HepG2 (cell line): Measurements from ENCODE around the gene CHST2. TPM values are rescaled to one million over a fixed set of nuclear protein-coding genes. Genes with fewer than 3 reads are reported as not detected.

Experiments
- ATAC-seq: fragments of 200-7000 bp; cut with Tn5 transposase; 3 replicates; pipeline ENCODE4 v1.9.1; 2020; ENCODE audit warnings: mild to moderate bottlenecking, moderate library complexity
- BruUV-seq: library from RNA; stranded (reverse); fragments of 400-500 nt; replicated peaks from 2 replicates; lab custom pipeline; 2021; lab: Mats Ljungman, UMichigan
- CTCF ChIA-PET: fragments of 300-600 bp; formaldehyde crosslinking; extraction: SDS; loops from one replicate; lab custom pipeline; 2021; ENCODE audit warnings: low total read pairs, inconsistent platforms, low intra/inter-chr PET ratio; lab: Yijun Ruan, JAX
- POLR2A ChIA-PET: fragments of 350-600 bp; sonication (Branson Sonifier 250); formaldehyde crosslinking; loops from one replicate; lab custom pipeline; 2020; ENCODE audit warnings: antibody characterized with exemption, inconsistent platforms; lab: Yijun Ruan, JAX
- DNase-seq: peaks from one replicate; pipeline ENCODE4 v3.0.0-alpha.2; 2015; ENCODE audit warnings: low spot score
- FAIRE-seq: peaks from 3 replicates; lab custom pipeline; 2011; peaks lifted over from hg19 to GRCh38; lab: Jason Lieb, UNC
- H2AFZ ChIP-seq: one replicate; pipeline ENCODE4 v1.6.1; 2011; ENCODE audit warnings: low read length, inconsistent platforms
- H3K27ac ChIP-seq: fragments of 300-600 bp; 3 replicates; pipeline ENCODE4 v1.8.0; 2011; ENCODE audit warnings: mixed run types, mild to moderate bottlenecking, mixed read lengths, low read length, inconsistent platforms; ENCODE audit not compliant: insufficient read depth; ENCODE audit errors: extremely low read length
- H3K27me3 ChIP-seq, 2 experiments: fragments of 200-600 bp in 1 of 2; 2 replicates in 1 of 2; 3 replicates in 1 of 2; pipeline versions ENCODE4 v1.6.0 to v1.8.0; 2011; ENCODE audit warnings: low read length in 2 of 2, mild to moderate bottlenecking in 2 of 2, moderate library complexity in 2 of 2, inconsistent platforms in 1 of 2; ENCODE audit not compliant: insufficient read depth in 2 of 2, control insufficient read depth in 1 of 2
- H3K36me3 ChIP-seq, 2 experiments: fragments of 200-600 bp in 1 of 2; replicated peaks in 1 of 2; 2 replicates in 1 of 2; 3 replicates in 1 of 2; pipeline versions ENCODE4 v1.5.1 to v1.8.0; 2011; ENCODE audit warnings: low read length in 2 of 2, inconsistent platforms in 1 of 2; ENCODE audit not compliant: insufficient read depth in 2 of 2, control insufficient read depth in 1 of 2
- H3K4me1 ChIP-seq: 2 replicates; pipeline ENCODE4 v1.5.1; 2012; ENCODE audit warnings: low read length, inconsistent platforms; ENCODE audit not compliant: insufficient read depth
- H3K4me2 ChIP-seq: 2 replicates; pipeline ENCODE4 v1.6.0; 2011; ENCODE audit warnings: low read depth, low read length, inconsistent platforms
- H3K4me3 ChIP-seq, 3 experiments: fragments of 200-600 bp in 1 of 3; sonication (generic), shearing (Covaris generic) in 1 of 3; replicated peaks in 1 of 3; 2 replicates each; pipeline ENCODE4 v1.5.1; 2011 to 2016; ENCODE audit warnings: low read length in 3 of 3, inconsistent platforms in 2 of 3, low read depth in 2 of 3, mild to moderate bottlenecking in 2 of 3, control low read depth in 1 of 3, mixed read lengths in 1 of 3; ENCODE audit not compliant: insufficient read depth in 1 of 3
- H3K79me2 ChIP-seq: one replicate; pipeline ENCODE4 v1.6.1; 2011; ENCODE audit warnings: low read length, inconsistent platforms; ENCODE audit not compliant: insufficient read depth
- H3K9ac ChIP-seq: 2 replicates; pipeline ENCODE4 v1.6.0; 2011; ENCODE audit warnings: mild to moderate bottlenecking, low read depth, low read length, inconsistent platforms; ENCODE audit not compliant: insufficient read depth
- H3K9me3 ChIP-seq: 2 replicates; pipeline ENCODE4 v1.5.1; 2012; ENCODE audit warnings: mild to moderate bottlenecking, low read length
- H4K20me1 ChIP-seq: 2 replicates; pipeline ENCODE4 v1.6.0; 2011; ENCODE audit warnings: inconsistent platforms, mild to moderate bottlenecking, low read length, moderate library complexity; ENCODE audit not compliant: insufficient read depth
- EED ChIP-seq: sonication (generic); formaldehyde crosslinking; IDR thresholded peaks from 2 replicates; pipeline ENCODE4 v1.5.0; 2020; ENCODE audit warnings: mild to moderate bottlenecking, missing genetic modification reagents
- FLYWCH1 ChIP-seq: sonication (generic); formaldehyde crosslinking; IDR thresholded peaks from 2 replicates; pipeline ENCODE4 v1.8.1; 2023; ENCODE audit warnings: mild to moderate bottlenecking, missing genetic modification reagents
- HES4 ChIP-seq: sonication (generic); formaldehyde crosslinking; IDR thresholded peaks from 2 replicates; pipeline ENCODE4 v1.9.0; 2021; ENCODE audit warnings: mild to moderate bottlenecking, missing genetic modification reagents, borderline replicate concordance
- HIVEP1 ChIP-seq: sonication (generic); formaldehyde crosslinking; IDR thresholded peaks from 2 replicates; pipeline ENCODE4 v1.4.0; 2020; ENCODE audit warnings: mild to moderate bottlenecking, missing genetic modification reagents
- JARID2 ChIP-seq: sonication (generic); formaldehyde crosslinking; IDR thresholded peaks from 2 replicates; pipeline ENCODE4 v1.8.1; 2023; ENCODE audit warnings: missing genetic modification reagents, inconsistent platforms; ENCODE audit not compliant: insufficient replicate concordance
- SP140L ChIP-seq: sonication (generic); formaldehyde crosslinking; IDR thresholded peaks from 2 replicates; pipeline ENCODE4 v1.4.0; 2020; ENCODE audit warnings: missing genetic modification reagents, borderline replicate concordance
- WIZ ChIP-seq: sonication (generic); formaldehyde crosslinking; IDR thresholded peaks from 2 replicates; pipeline ENCODE4 v1.5.1; 2020; ENCODE audit warnings: mild to moderate bottlenecking, missing genetic modification reagents
- ZBTB37 ChIP-seq: sonication (generic); formaldehyde crosslinking; IDR thresholded peaks from 2 replicates; pipeline ENCODE4 v1.4.0; 2020; ENCODE audit warnings: mild to moderate bottlenecking, missing genetic modification reagents
- ZMYM3 ChIP-seq: sonication (generic); formaldehyde crosslinking; IDR thresholded peaks from 2 replicates; pipeline ENCODE4 v1.5.1; 2020; ENCODE audit warnings: mild to moderate bottlenecking, missing genetic modification reagents
- ZNF337 ChIP-seq: sonication (generic); formaldehyde crosslinking; IDR thresholded peaks from 2 replicates; pipeline ENCODE4 v1.5.1; 2020; ENCODE audit warnings: missing genetic modification reagents, low read depth, mild to moderate bottlenecking, borderline replicate concordance
- ZNF432 ChIP-seq: sonication (generic); formaldehyde crosslinking; IDR thresholded peaks from 2 replicates; pipeline ENCODE4 v1.5.0; 2020; ENCODE audit warnings: missing genetic modification reagents, mild to moderate bottlenecking, borderline replicate concordance
- ZNF580 ChIP-seq: IDR thresholded peaks from 2 replicates; pipeline ENCODE4 v1.6.1; 2016; ENCODE audit warnings: low read depth, borderline replicate concordance
- ZNF713 ChIP-seq: sonication (generic); formaldehyde crosslinking; IDR thresholded peaks from 2 replicates; pipeline ENCODE4 v1.4.0; 2020; ENCODE audit warnings: mild to moderate bottlenecking, missing genetic modification reagents
- WGBS: methylation state at CpG from one replicate; pipeline ENCODE4 v1.1.6; 2017; ENCODE audit warnings: low lambda C conversion rate; 5-methylcytosine and 5-hydroxymethylcytosine counted together
- in situ Hi-C: cut with HindIII; loops from 2 replicates; pipeline ENCODE4 v1.10.0; 2017; ENCODE audit warnings: low pct_unique_long_range_greater_than_20kb; ENCODE audit not compliant: extremely low pct_ligation_motif_present
- intact Hi-C: fragments of 100-400 bp; cut with micrococcal nuclease; formaldehyde crosslinking; loops from one replicate; pipeline ENCODE4 v1.10.0; 2022; ENCODE audit not compliant: unreplicated experiment
- polyA plus RNA-seq, 8 experiments: library from polyadenylated mRNA; depleted of rRNA in 3 of 8; stranded (reverse) in 7 of 8; unstranded in 1 of 8; fragments of >200 nt; fragmentation: Illumina TruSeq in 4 of 8; extraction: Trizol in 4 of 8; gene quantifications; 2 replicates each; pipeline versions ENCODE4 v1.2.1 to v1.2.3, GENCODE V29; 2011 to 2016; ENCODE audit warnings: low read depth in 4 of 8, missing spikeins in 1 of 8, mixed read lengths in 1 of 8; ENCODE audit not compliant: insufficient read depth in 1 of 8
- total RNA-seq, 5 experiments: library from RNA; depleted of rRNA; stranded (reverse); fragments of >200 nt; fragmentation: Illumina TruSeq; extraction: Trizol; gene quantifications; 2 replicates each; pipeline ENCODE4 v1.2.3, GENCODE V29; 2016; ENCODE audit warnings: low read depth in 1 of 5

The CHST2 gene
- total and polyA plus RNA-seq, 2 of the 13 experiments (the other 11 are each of a cell fraction or from before 2014, with no cell fraction given): not detected

- intact Hi-C loops (no loop called here), in situ Hi-C loops (no loop called here)
- no peaks in the 10 kb centered on the region for H3K79me2 ChIP-seq
- TF ChIP-seq WIZ (no peak), JARID2 (CRISPR knock-in tag) (no peak), FLYWCH1 (CRISPR knock-in tag) (no peak), EED (CRISPR knock-in tag) (no peak), ZNF337 (CRISPR knock-in tag) (no peak)
- no peaks in the 10 kb centered on the region for H3K36me3 ChIP-seq
- H2AFZ ChIP-seq: no peak overlapping the region
- ATAC-seq (no peak), DNase-seq (no peak), FAIRE-seq (no peak)
- no peaks in the 10 kb centered on the region for H3K27me3 ChIP-seq
- H4K20me1 ChIP-seq: no peaks in the 10 kb centered on the region
- no peak overlapping the region for H3K4me3 ChIP-seq
- CTCF ChIA-PET: no interaction called here
- no peak overlapping the region for H3K4me2 ChIP-seq
- no peak overlapping the region for H3K9ac ChIP-seq
- WGBS: 4% methylated on average over 2 of the region's 2 CpGs
- no peak overlapping the region for H3K27ac ChIP-seq
- no peaks in the 10 kb centered on the region for H3K4me1 ChIP-seq
- no peaks in the 10 kb centered on the region for H3K9me3 ChIP-seq
- no TSS peak for BruUV-seq
- POLR2A ChIA-PET: no interaction called here
Measured at GRCh38 chr3:143158014-143158988, 38.7 kb downstream of the CHST2 start.

- Histone ChIP-seq H3K9me3 (no peaks in the 10 kb centered on the region), H3K4me1 (no peaks in the 10 kb centered on the region), H3K79me2 (no peaks in the 10 kb centered on the region), H3K27me3 (no peaks in the 10 kb centered on the region), H3K27ac (no peak overlapping the region), H2AFZ (no peak overlapping the region), H3K9ac (no peak overlapping the region), H3K36me3 (no peaks in the 10 kb centered on the region), H3K4me2 (no peak overlapping the region), H3K4me3 (no peak overlapping the region), H4K20me1 (no peaks in the 10 kb centered on the region)
- no peak for ATAC-seq
- in situ Hi-C loops: no loop called here
- no peak for DNase-seq
- TF ChIP-seq ZNF713 (CRISPR knock-in tag): no peak
- TF ChIP-seq ZNF432: no peak
- no peak for TF ChIP-seq ZBTB37 (CRISPR knock-in tag)
- no peak for TF ChIP-seq ZMYM3 (CRISPR knock-in tag)
- no peak for TF ChIP-seq HES4 (CRISPR knock-in tag)
- TF ChIP-seq ZNF580 (CRISPR knock-in tag): no peak
- TF ChIP-seq HIVEP1 (CRISPR knock-in tag): no peak
- TF ChIP-seq SP140L (CRISPR knock-in tag): no peak
- intact Hi-C loops: no loop called here
- POLR2A ChIA-PET: no interaction called here
- no peak for FAIRE-seq
- 19% methylated on average over 10 of the region's 11 CpGs for WGBS
- no TSS peak for BruUV-seq
- CTCF ChIA-PET: no interaction called here
Measured at GRCh38 chr3:143160437-143160836, 40.9 kb downstream of the CHST2 start.
